Activated CD4-positive, CD25-positive, alpha-beta regulatory T cell treated with anti-CD3 and anti-CD28 coated beads, Interleukin-2, amount 50 U/mL, for 72 hours (primary cell): Measurements from ENCODE around the gene MICA.
A peak's percentile ranks its signal among the peaks of the same experiment; 100 is the strongest.
"Not testable (repeated sequence)": the region's sequence is repeated elsewhere in the genome, so short reads cannot be mapped to it uniquely, and the experiment has no call there.

Experiments
- DNase-seq: peaks from one replicate; pipeline ENCODE4 v3.0.0; 2021

MICA gene

DNA sequence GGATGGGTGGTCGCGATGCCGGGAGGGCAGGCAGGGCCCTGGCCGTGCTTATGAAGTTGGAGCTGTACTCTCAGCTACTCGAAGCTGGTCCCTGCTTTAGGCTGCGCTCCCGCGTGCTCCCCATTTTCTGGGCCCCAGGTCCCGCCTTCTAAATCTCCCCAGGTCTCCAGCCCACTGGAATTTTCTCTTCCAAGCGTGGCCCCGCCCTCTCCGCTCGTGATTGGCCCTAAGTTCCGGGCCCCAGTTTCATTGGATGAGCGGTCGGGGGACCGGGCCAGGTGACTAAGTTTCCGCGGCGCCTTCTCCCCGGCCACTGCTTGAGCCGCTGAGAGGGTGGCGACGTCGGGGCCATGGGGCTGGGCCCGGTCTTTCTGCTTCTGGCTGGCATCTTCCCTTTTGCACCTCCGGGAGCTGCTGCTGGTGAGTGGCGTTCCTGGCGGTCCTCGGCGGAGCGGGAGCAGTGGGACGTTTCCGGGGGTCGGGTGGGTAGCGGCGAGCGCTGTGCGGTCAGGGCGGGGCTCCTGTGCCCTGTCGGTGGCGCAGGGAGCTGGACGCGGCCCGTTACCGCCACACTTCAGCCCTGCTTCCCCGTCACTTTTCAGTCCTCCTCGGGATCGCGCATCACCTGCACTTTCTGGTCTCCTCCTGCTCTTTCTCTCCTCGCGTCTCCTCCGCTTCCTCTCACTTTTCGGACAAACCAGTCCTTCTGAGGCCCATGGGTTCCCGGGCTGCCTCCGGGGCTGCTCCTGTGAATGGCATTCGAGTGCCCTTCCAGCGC lies at the start of gene MICA:
Gene MICA (plus strand): TSS at position 313 of the 778 bp plus-strand sequence. CDS start 38 bp downstream, at position 351.
- peak; percentile 77 for DNase-seq

DNA sequence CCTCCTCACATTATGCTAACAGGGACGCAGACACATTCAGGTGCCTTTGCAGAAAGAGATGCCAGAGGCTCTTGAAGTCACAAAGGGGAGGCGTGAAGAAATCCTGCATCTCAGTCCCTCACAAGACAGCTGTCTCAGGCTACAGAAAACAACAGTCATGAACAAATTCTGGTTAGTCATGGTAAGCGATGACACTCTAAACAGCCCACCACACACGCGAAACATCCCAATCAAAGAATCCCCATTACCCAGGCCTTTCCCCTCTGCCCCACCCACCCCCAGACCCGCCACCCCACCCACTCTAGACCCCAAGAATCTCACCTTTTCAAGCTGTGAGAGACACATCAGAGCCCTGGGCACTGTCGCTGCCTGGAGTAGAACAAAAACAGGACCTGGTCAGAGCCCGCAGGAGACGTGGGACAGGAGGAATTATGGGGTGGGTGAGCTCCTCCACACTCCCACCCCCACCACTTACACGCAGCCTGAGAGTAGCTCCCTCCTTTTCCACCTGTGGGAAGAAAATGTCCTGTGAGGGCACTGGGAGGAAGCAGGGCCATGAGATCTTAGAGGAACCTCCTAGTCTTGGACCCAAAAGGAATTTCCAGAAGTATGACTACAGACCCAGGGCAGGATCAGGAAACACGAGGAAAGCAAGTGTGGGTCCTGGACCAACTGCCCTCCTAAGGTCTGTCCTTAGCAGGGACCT lies 49.1 kb upstream of the MICA start:
- DNase-seq, result no peak

DNA sequence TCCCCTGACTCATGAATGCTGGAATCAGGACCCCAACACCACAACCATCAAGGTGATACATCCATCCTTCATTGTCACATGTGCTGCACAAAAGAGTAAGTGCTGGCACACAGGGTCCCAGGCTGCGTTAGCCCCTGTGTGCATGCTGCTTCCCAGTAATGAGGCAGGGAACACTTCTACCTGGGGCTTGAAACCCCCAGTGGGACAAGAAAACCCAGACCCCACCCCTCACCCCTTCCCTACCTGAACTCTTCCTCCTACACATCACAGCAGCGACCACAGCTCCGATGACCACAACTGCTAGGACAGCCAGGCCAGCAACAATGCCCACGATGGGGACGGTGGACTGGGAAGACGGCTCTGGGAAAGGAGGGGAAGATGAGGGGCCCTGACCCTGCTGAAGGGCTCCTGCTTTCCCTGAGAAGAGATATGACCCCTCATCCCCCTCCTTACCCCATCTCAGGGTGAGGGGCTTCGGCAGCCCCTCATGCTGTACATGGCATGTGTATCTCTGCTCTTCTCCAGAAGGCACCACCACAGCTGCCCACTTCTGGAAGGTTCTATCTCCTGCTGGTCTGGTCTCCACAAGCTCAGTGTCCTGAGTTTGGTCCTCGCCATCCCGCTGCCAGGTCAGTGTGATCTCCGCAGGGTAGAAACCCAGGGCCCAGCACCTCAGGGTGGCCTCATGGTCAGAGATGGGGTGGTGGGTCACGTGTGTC lies 48.4 kb upstream of the MICA start:
- no peak for DNase-seq

GRCh38 chr6:31355583-31355948 lies 47.8 kb upstream of the MICA start:
- no peak for DNase-seq

DNA sequence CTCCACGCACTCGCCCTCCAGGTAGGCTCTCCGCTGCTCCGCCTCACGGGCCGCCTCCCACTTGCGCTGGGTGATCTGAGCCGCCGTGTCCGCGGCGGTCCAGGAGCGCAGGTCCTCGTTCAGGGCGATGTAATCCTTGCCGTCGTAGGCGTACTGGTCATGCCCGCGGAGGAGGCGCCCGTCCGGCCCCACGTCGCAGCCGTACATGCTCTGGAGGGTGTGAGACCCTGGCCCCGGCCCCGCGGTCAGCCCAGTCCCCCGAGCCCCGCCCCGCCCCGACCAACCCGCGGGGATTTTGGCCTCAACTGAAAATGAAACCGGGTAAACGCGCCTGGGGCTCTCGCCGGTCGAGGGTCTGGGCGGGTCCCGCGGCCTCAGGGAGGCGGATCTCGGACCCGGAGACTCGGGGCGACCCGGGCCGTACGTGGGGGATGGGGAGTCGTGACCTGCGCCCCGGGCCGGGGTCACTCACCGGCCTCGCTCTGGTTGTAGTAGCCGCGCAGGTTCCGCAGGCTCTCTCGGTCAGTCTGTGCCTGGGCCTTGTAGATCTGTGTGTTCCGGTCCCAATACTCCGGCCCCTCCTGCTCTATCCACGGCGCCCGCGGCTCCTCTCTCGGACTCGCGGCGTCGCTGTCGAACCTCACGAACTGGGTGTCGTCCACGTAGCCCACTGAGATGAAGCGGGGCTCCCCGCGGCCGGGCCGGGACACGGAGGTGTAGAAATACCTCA lies 47.0 kb upstream of the MICA start:
- DNase-seq, result peak; percentile 66

GRCh38 chr6:31356946-31357466 lies 46.4 kb upstream of the MICA start, which contains the start of gene HLA-B:
Gene HLA-B (minus strand): TSS chr6:31357179. CDS start chr6:31357158, 21 bp downstream.
- peak; percentile 79 for DNase-seq

- DNase-seq, result no peak
Measured at GRCh38 chr6:31357886-31358285, 45.5 kb upstream of the MICA start.

DNA sequence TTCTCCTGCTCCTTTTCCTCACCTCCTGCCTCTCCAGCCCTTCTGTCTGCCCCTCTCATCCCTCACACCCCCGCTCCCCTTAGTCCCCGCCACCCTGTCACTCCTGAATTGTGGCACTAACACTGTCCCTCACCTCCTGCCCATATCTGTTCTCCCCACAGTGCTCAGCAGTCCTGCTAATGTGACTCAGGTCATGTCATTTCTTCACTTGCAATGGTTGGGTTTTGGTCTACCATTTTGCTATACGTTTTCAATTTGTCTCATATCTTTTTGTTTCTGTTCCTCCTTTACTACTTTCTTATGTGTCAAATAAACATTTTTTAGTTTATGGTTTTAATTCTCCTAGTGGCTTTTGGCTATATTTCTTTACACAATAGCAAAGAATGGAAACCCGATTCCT lies 45.1 kb upstream of the MICA start:
- peak; percentile 40 for DNase-seq

DNA sequence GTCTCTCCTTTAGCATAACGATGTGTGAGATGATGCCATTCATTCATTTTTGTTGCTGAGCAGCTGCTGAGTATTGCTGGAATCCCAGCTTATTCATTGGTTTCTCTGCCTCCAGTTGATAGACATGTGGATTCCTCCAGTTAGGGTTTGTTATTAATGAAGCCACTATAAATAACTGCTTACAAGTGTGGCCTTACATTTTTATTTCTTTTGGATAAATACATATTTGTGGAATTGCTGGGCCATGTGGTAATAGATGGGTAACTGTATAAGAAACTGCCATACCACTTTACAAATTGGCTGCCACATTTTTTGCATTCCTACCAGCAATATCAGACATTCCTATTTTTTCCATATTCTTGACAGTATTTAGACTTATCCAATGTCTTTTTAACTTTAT lies 43.8 kb upstream of the MICA start:
- no peak for DNase-seq

DNA sequence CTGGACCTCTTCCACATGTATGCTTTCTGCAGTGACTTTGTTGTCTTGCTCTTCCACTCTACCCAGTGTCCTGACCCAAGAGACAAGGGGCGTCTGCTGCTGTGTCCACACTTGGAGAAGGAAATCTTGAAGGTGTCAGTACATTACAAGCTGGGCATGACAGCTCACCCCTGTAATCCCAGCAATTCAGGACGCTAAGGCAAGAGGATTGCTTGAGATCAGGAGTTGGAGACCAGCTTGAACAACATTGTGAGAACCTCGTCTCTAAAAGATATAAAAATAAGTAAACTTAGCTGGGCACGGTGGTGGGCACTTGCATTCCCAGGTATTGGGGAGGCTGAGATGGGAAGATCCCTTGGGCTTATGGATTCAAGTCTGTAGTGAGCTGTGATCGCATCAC lies 40.6 kb upstream of the MICA start:
- no peak for DNase-seq

DNA sequence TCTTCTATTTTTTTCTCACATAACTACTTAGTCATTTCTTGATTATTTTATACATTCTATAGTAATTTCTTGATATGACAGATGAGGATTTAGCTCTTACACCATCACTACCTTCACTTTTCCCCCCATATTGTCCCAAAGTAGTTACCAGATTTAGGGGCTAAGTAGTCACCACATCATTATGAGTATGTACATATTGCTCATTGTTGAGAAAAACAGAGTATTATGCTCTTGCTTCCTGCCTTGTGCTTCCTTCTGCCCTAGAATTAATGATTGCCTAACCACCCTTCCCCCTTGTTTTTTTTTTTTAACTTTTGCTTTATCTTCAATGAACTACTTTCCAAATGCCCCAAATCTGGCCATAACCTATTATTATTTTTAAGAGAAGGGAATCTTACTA lies 39.6 kb upstream of the MICA start:
- no peak for DNase-seq

- DNase-seq, result no peak
Measured at GRCh38 chr6:31365864-31366263, 37.5 kb upstream of the MICA start.

GRCh38 chr6:31366693-31367470 lies 36.5 kb upstream of the MICA start:
- DNase-seq, result peak; percentile 93

- DNase-seq, result no peak
Measured at GRCh38 chr6:31368461-31368860, 34.9 kb upstream of the MICA start.

- not testable (repeated sequence) for DNase-seq
Measured at GRCh38 chr6:31374118-31374517, 29.3 kb upstream of the MICA start.

GRCh38 chr6:31375699-31376098 lies 27.7 kb upstream of the MICA start:
- no peak for DNase-seq

- no peak for DNase-seq
Measured at GRCh38 chr6:31377029-31377428, 26.4 kb upstream of the MICA start.

- DNase-seq, result no peak
Measured at GRCh38 chr6:31378062-31378720, 25.2 kb upstream of the MICA start.

DNA sequence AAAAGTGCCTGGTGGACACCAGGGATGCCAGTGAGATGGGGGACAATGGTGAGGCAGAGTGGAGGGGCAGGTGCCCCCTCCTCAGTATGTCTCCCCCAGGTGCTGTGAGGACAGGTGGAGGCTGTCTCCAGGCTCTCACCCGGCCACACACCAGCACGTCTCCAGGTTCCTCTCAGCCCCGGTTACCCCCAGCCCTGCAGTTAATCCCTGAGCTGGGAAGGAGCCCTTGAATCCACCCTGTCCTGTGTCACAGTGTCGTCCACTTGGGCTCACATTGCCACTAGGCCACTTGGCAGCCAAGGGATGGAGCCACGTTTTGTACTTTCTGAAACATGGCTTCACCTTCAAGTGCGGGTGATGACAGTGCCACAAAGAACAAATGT lies 24.7 kb upstream of the MICA start:
- DNase-seq, result no peak

DNA sequence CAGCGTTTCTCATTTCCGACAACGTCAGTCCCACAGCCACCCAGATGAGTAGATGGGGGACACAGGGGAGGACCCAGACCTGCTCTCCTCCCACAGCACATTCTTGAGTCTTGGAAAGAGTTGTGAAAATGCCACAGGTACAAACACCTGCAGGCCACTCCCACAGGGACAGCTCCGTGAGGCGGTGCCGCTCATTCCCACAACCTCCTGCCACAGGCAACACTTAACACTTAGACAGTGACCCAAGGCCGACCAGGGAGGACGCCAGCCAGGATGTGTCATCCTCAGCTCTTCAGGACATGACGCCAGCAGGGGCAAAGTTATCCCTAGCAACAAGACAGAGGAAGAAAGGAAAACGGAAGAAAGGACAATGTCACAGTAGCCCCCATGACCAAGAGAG lies 23.5 kb upstream of the MICA start:
- no peak for DNase-seq

DNA sequence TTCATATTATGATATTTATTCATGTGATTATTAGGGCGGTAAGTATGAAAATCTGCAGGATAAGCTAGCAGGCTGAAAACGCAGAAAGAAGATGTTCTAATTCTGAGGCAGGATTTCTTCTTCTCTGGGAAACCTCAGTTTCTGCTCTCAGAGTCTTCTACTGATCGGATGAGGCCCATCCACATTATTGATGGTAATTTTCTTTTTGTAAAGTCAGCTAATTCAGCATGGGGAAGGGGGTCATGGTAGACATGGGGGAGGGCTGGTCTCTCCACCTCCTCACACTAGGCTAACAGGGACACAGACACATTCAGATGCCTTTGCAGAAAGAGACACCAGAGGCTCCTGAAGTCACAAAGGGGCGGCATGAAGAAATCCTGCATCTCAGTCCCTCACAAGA lies 21.7 kb upstream of the MICA start:
- DNase-seq, result no peak
